HG03066 (cell line): ENCODE measurements around the gene ACYP2.
"Not testable (repeated sequence)": the region's sequence is repeated elsewhere in the genome, so short reads cannot be mapped to it uniquely, and the experiment has no call there.

ENCODE experiments used
- ATAC-seq: cut with Tn5 transposase; IDR thresholded peaks from one replicate; pipeline ENCODE4 v1.9.1; 2021; ENCODE audit warnings: low read depth; ENCODE audit not compliant: unreplicated experiment

Gene ACYP2

DNA sequence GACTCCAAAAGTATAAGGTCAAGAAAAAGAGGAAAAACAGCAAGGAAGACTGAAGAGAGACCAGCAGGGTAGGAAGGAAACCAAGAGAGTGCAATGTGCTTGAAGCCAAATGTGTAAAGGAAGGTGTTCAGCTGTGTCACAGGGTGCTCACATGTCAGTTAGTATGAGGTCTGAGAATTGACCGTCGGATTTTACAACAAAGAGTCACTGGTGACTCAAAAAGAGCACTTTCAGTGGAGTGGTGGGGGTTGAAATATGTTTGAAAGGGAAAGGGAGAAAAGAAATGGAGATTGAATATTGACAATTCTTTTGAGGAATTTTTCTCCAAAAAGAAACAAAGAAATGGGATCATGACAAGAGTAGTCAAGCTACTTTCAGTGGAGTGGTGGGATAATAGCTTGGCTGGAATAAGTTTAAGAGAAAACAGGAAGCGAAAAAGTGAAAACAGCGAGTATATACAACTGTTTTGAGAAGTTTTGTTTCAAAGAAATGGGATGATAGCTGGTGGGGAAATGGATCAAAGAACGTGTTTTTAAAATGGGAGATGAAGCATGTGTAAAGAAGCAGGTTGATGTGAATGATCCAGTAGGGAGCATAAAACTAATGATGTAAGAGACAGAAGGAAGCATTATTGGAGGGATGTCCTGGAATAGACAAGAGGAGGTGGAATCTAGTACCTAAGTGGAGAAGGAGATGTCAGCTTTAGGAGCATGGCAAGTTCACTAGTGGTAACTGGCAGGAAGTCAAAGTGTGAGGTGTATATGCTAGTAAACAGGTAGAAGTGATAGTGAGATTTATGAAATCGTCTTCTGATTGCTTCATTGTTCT lies 144.2 kb downstream of the ACYP2 start:
- no peak for ATAC-seq

DNA sequence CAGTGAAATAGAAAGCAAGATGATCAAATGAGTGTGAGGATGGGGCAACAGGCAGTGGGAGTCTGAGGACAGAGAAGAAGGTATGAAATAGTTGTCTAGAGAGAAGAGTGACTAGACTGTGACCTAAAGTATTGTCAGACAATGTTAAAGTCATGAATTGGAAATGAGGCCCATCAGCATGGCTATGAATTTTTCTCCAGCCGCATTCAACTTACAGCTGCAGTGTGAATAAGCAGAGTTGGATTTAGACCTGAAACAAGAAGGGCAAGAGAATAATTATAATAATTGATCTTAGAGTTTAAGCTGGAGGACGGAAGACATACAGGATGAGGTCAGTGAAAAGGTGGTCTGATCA lies 144.8 kb downstream of the ACYP2 start:
- no peak for ATAC-seq

DNA sequence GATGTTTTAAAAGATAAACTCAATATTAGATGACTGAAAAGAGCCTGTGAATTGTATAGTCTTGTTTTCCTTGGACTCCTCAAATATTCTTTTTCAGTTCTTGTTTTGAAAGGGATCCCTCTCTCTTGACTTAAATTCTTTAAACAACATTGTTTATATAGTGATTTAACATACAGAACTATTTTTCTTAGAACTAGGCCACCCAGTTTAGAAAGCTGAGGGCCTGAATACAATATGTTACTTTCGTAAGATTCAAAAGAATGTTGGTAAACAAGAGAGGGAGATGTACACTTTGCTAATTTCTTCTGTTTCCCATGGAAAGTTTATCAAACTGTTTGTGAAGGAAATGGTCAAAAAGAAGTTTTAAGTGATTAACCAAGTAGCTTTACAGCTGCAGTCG lies 146.1 kb downstream of the ACYP2 start:
- ATAC-seq: no peak

DNA sequence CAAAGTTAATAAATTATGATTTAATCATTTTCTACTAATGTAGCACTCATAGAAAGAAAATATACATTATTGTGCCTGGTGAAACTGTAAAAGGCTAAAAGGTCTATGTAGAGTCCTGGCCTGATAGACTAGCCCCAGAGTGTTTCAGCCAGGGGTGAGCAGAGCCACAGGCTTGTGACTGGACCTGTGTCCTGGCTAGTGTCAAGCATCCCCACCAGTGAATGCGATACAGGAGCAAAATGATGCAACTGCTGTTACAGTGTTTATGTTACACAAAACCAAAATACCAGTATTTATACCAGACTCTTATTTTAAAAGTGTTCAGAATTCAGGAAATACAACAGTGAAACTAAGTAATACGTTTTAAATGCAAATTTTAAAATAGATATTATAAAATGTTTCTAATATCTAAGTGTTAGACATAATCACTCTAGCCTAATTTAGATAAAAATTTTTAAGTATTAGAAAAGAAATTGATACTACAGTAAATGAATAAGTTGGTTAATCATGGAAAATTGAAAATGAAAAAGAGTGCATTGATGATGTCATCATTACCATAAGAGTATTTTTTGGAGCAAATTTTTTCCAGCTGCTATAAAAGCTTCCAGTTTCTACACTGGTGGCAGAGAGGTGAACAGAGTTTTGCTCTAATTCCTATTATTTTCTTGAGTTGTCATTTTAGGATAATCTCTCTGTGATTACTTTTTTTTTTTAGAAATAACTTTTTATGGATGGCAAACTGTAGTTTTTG lies 146.8 kb downstream of the ACYP2 start:
- no peak for ATAC-seq

DNA sequence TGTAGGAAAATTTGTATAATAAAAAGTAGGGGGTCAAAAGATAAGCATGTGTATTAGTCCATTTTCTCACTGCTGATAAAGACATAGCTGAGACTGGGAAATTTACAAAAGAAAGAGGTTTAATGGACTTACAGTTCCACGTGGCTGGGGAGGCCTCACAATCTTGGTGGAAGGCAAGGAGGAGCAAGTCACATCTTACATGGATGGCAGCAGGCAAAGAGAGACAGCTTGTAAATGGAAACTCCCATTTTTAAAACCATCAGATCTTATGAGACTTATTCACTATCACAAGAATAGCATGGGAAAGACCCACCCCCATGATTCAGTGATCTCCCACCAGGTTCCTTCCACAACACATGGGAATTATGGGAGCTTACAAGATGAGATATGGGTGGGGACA lies 149.7 kb downstream of the ACYP2 start:
- not testable (repeated sequence) for ATAC-seq

DNA sequence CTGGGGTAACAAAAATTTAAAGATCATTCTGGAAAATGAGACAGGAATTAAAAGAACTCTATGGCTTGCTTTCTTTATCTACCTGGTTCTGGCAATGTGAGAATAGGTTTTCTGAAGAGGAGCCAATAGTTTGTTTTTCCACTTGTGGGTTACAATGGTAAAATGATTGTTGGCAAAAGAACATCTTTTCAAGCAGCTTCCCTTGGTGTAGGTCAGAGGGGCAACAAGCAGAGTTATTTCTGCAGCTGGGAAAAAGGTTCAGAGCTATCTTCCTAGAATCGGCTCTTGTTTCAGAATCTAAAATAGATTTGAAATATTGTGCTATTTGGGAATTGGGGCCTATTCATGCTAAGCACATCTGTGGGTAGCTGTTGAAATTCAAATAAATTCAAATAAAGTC lies 152.2 kb downstream of the ACYP2 start:
- no peak for ATAC-seq

DNA sequence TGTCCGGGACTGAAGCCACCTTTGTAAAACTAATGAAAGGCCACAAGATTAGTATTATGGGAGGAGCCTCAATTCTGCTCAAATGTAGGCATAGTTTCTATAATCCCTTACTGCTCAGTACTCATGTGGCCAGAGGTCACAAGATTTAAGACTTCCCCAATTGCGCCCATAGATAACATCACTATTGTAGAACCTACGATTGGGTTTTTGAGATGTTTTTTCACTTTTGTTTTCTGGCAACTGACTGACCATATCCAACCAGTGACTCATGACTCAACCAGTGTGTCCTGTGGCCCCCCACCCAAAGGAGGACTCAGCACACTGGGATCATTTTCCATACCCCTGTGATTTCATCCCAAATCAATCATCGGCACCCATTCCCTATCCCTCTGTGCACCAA lies 155.8 kb downstream of the ACYP2 start:
- no peak for ATAC-seq

DNA sequence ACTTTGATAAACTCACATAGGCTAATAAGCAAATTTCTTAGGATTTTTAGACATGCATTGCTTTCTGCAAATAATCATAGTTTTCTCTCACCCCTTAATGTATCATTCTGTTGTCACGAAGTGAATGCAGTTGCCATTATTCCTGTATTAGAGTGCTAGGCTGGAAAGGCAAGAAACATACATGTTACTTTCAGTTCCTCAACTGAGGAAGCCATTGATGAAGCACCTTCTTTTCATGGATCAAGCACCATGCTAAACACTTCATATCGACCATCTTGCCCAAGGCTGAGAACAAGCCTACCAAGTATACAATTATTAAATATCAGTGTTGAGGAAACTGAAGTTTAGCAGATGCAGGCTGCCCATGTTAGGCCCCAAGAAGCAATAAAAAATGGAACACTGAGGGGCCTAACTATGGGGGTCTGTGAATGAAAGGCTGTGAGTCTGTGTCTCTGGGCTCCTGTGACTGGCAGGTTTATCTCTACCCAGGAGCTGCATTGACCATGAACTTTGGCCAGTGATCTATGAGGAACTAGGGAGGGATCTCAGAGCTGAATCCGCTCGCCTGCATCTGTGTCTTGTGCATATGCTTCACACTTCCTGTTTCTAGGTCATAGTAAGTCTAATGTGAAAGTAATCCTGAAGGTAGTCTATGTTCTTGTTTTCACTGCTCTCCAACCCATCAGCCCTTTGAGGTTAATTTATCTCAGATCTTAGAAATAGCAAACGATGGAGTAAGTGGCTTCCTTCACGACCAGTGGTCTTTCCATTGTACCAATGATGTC lies 156.6 kb downstream of the ACYP2 start:
- ATAC-seq: peak; percentile 97

- no peak for ATAC-seq
These were observed 159.4 kb downstream of the ACYP2 start for GRCh38 chr2:54274781-54275242.

GRCh38 chr2:54275541-54275940 lies 160.1 kb downstream of the ACYP2 start:
- no peak for ATAC-seq

DNA sequence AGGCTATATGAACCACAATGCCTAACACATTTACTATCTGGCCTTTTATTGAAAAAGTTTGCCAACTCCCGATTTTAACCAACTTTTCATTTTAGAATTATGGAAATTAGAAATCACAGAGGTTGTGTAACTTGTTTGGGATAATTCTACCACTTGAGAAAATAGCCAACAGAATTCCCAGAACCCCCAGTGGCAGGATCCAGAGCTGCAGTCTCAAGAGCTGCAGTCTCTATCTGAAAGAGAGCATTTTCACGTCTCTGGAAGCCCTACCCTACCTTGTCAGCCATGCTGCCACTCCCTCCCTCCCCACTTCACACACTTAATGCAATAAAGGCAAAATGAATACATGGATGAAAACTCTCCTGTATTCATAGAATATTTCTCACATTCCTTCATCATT lies 164.0 kb downstream of the ACYP2 start:
- ATAC-seq: no peak

DNA sequence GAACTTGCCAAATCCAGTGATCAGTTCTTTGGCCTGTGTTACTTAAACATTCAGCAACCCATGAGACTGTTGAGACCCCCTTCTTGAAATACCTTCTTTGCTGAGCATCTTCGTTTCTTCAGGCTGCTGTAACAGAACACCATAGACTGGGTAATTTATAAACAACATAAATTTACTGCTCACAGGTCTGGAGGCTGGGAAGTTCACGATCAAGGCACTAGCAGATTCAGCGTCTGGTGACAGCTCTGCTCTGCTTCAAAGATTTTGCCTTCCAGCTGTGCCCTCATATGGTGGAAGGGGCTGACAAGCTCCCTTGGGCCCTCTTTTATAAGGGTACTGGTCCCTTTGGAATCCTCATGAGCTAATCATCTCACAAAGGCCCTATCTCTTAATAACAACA lies 169.4 kb downstream of the ACYP2 start:
- ATAC-seq: no peak

DNA sequence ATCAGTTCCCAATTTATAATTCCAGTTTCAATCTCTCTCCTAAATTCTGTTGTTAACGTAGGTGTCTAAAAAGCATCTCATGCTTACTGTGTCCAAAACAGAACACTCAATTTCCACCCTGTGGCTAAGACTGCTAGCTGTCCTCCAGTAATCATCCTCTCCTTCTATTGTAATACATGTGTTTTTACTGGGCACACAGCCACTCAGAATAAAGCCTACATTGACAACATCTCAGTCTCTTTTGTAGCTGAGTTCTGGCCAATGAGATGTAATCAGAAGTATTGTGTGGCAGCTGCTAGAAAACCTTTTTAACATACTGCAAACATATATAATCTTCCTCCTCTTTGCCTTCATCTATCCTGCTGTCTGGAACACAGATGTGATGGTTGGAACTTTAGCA lies 170.0 kb downstream of the ACYP2 start:
- no peak for ATAC-seq

DNA sequence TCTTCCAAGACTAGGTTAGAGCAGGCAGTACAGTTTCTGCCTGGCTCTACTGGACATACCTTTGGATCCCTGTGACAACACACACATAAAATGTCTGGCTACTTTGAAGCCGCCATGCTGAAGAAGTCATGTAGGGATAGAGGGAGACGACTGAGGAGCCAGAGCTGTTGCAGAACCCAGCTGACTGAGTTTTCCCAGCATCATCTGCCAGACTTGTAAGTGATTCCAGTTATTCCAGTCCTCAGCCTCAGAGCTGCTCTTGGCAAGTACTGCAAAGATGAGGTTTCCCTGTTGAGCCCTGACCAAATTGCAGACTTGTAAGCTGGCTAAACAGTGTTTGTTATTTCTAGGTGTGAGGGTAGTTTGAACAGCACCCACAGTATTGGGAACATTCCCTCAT lies 172.1 kb downstream of the ACYP2 start:
- ATAC-seq: no peak

DNA sequence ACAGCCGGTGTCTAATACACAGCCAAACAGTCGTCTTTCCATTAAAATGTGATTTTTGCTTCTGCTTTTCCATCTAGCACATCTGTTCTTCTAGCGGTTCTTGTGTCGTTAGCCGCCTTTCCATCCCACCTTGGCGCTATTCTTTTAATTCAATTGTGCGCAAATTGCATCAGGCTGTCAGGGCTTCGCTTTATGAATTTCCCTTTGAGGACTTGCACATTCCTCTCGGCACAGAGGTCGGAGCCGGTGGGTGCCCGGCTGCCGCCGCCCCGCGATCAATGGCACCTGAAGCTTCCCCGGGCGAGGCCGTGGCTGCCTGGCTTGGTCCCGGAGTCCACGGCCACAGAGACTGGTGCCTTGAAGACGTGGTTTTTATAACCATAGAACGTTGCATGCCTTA lies 174.5 kb downstream of the ACYP2 start:
- no peak for ATAC-seq

DNA sequence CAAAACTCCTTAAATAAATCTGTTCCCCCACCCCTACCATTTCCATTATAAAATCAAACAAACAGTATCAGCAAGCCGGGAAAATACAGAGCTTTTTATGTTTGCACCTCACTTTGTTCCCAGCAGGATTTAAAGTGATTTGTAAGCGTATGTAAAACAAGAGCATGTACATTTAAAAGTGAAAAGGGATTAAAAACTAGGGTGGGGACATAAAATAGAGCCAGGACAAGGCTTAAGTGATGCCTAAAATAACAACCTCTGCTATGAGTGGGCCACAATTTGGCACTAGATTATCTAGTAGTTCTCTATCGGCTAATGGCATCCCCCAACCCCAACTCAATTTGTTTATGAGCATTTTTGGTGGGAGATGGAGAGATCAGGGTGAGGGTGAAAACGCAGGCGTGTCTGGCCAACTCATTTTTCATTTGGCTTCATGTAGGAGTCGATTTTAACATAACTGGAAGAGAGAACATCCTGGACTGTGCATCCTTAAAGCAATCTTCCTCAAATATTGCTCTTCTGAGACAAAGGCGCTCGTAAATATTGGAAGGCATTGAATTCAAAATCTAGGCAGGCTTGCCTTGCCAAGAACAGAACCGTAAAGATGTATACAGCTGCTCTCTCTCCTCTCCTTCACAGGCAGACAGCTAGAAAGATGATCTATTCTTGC lies 175.1 kb downstream of the ACYP2 start:
- ATAC-seq: no peak

DNA sequence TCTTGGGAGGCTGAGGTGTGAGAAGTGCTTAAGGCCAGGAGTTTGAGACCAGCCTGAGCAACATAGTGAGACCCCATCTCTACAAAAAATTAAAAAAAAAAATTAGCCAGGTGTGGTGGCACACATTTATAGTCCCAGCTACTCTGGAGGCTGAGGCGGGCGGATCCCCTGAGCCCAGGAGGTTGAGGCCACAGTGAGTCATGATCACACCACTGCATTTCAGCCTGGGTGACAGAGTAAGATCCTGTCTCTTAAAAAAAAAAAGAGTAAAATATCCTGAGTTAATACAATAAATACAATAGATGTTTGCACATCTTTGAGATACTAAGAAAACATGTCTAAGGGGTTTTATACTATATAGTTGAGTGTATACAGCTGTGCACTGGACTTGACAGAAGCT lies 179.2 kb downstream of the ACYP2 start:
- ATAC-seq: not testable (repeated sequence)

GRCh38 chr2:54295911-54296310 lies 180.5 kb downstream of the ACYP2 start:
- ATAC-seq: no peak

- ATAC-seq: no peak
These were observed 183.1 kb downstream of the ACYP2 start for GRCh38 chr2:54298514-54298913.

- no peak for ATAC-seq
These were observed 188.2 kb downstream of the ACYP2 start for GRCh38 chr2:54303631-54304030.

GRCh38 chr2:54306556-54306955 lies 191.1 kb downstream of the ACYP2 start:
- no peak for ATAC-seq
